Left hindlimb (tissue), 1 donor: Measurements from ENCODE around the gene CACNA1D.
"Not testable (repeated sequence)": the region's sequence is repeated elsewhere in the genome, so short reads cannot be mapped to it uniquely, and the experiment has no call there.

Source experiments
- DNase-seq: peaks from one replicate; pipeline ENCODE4 v3.0.0-alpha.2; 2018

Gene CACNA1D

GRCh38 chr3:53493963-53494791, at the start of gene CACNA1D:
TSS of gene CACNA1D (plus strand) at chr3:53494611. CDS start at chr3:53495167, 556 bp downstream.
- DNase-seq, result no peak

GRCh38 chr3:53457068-53457467, 37.3 kb upstream of the CACNA1D start:
- DNase-seq, result no peak

GRCh38 chr3:53460326-53460725, 34.1 kb upstream of the CACNA1D start:
- no peak for DNase-seq

GRCh38 chr3:53464424-53464823, 30.0 kb upstream of the CACNA1D start:
- DNase-seq, result no peak

GRCh38 chr3:53469758-53470157, 24.7 kb upstream of the CACNA1D start:
- DNase-seq, result not testable (repeated sequence)

GRCh38 chr3:53473422-53473821, 21.0 kb upstream of the CACNA1D start:
- no peak for DNase-seq

- DNase-seq, result not testable (repeated sequence)
Observed at GRCh38 chr3:53476372-53476771, 18.0 kb upstream of the CACNA1D start.

GRCh38 chr3:53477689-53478088, 16.7 kb upstream of the CACNA1D start:
- DNase-seq, result not testable (repeated sequence)

- no peak for DNase-seq
Observed at GRCh38 chr3:53478166-53478830, 16.1 kb upstream of the CACNA1D start.

- DNase-seq, result no peak
Observed at GRCh38 chr3:53478921-53479664, 15.3 kb upstream of the CACNA1D start.

GRCh38 chr3:53482227-53482626, 12.2 kb upstream of the CACNA1D start:
- no peak for DNase-seq

GRCh38 chr3:53483821-53484220, 10.6 kb upstream of the CACNA1D start:
- DNase-seq, result no peak

GRCh38 chr3:53484984-53485383, 9.4 kb upstream of the CACNA1D start:
- DNase-seq, result no peak

GRCh38 chr3:53485675-53486403, 8.6 kb upstream of the CACNA1D start:
- no peak for DNase-seq

GRCh38 chr3:53486961-53487654, 7.3 kb upstream of the CACNA1D start:
- no peak for DNase-seq

- DNase-seq, result no peak
Observed at GRCh38 chr3:53489386-53489785, 5.0 kb upstream of the CACNA1D start.

GRCh38 chr3:53489787-53490458, 4.5 kb upstream of the CACNA1D start:
- DNase-seq, result no peak

GRCh38 chr3:53490459-53490968, 3.9 kb upstream of the CACNA1D start:
- no peak for DNase-seq

- DNase-seq, result no peak
Observed at GRCh38 chr3:53491276-53491675, 3.1 kb upstream of the CACNA1D start.

GRCh38 chr3:53493595-53493962, 832 bp upstream of the CACNA1D start:
- no peak for DNase-seq

GRCh38 chr3:53495146-53495519, 722 bp downstream of the CACNA1D start:
- peak; percentile 52 for DNase-seq
